Right ventricle myocardium superior (tissue), 1 donor: Measurements from ENCODE around the gene ATP2B2. TPM values are rescaled to one million over a fixed set of nuclear protein-coding genes. Genes with fewer than 3 reads are reported as not detected.

Source experiments
- ATAC-seq: fragments of 200-7000 bp; cut with Tn5 transposase; one replicate; pipeline ENCODE4 v1.9.1; 2020; ENCODE audit warnings: mild to moderate bottlenecking; ENCODE audit not compliant: poor library complexity
- DNase-seq: peaks from one replicate; pipeline ENCODE4 v3.0.0-alpha.2; 2020
- intact Hi-C: fragments of 100-400 bp; cut with DNase I; formaldehyde crosslinking; loops from one replicate; pipeline ENCODE4 v1.11.2; 2022
- total RNA-seq: library from RNA; stranded (reverse); fragmentation: NEBNext Ultra II Directional; extraction: Animal tissue kit (Norgen Biotek cat#: 25700); gene quantifications from one replicate; pipeline ENCODE4 v1.2.1, GENCODE V29; 2021
- donor health status: DM: no; HTN: yes; CAD: no; lungs with severe emphysema.

Gene ATP2B2
- total RNA-seq, 1 donor from 2014 or later, result not detected

DNA sequence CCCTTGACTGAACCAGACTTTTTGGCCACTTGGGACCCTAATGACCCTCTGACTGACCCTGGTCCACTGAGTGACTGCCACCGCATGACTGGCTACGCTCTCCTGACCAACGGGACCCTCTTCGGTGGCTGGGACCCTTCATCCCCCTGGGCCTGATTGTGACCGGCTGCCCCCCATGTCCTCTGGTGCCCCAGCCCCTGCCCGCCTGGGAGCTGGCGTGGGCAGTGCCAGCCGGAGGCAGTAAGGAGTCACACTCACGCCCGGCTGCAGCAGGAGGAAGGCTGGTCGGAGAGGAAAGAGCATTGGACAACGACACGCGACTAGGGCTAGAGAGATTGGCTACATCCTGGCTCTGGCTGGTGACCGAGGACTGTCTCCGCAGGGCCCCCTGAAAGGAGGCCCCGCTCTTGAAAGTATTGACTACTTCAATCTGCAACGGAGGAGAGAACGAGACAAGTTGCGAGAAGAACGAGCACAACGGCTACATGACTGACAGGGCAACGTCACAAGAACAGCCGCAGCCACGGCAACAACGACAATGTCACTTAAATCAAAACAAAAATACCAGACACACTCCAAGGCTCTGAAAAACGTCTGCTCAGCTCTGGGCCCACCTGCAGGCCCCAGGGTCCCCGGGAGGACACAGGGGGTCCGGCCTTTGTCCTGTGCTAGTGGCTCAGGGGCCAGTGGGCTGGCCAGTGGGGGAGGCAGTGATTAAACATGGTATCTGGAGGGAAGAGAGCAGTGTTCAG is 169.3 kb downstream of the ATP2B2 start:
- no peak for ATAC-seq
- intact Hi-C loops, result no loop called here
- DNase-seq, result no peak

DNA sequence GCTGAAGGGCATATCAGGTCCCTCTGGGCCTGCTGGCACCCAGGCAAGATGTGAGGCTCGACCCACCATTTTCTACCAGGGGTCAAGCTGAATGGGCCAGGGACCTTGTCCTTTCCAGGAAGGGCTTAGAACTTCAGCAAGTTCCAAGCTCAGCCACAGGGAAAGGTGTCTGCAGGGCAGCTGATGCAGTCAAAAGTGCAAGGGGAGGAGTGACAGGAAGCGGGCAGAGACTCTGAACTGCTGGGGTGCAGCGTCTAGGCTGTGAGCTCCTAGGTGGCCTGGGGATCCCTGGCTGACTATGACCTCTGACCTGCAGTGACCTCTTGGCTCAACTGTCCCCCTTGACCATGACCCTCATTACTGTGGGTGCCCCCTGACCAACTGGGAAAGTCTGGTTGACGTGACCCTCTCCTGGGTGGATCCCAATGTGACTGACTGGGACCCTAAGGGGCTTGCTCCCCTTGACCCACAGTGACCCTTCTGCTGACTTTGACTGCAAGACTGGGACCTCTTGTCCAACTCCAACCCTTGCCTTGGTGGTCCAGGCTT is 170.1 kb downstream of the ATP2B2 start:
- ATAC-seq (no peak), DNase-seq (peak; percentile 31)
- intact Hi-C loops, result no loop called here

DNA sequence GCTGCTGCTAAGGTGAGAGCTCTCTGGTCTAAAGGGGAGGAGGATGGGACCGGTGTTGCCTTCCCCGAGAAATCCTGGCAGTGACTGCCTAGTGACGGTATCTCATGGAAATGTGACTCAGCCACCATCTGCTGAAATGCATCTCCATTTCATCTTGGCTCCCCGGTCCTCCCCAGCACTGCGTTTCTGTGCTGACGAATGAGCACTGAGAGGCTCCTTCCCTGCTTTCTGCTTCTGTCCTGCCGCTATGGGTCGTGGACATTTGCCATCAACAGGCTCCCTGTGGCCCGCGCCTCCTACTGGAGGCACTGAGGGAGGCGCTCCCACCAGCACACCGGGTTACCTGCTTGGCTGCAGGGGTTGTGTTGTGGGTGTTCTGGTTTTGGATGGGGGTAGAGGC is 170.9 kb downstream of the ATP2B2 start:
- intact Hi-C loops, result no loop called here
- ATAC-seq, result no peak
- DNase-seq, result peak; percentile 27

DNA sequence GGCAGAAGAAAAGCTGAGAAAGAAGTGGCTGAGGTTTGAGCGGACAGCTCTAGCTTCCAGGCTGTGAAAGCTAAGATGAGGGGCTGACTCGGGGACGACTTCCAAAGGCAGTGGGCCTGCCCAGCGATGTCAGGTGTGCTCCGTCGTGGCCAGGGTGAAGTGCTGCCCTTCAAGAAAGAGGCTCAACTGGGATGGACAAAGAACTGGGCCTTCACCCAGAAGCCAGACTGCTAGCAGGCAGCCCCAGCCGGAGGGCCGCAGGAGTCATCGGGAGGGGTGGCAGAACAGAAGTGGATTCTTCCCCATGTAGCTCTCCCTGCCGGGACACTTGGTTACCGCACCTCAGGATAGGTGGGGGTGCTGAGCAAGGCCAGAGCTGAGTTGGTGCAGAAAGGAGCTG is 171.3 kb downstream of the ATP2B2 start:
- no peak for ATAC-seq
- peak; percentile 10 for DNase-seq
- intact Hi-C loops, result no loop called here

DNA sequence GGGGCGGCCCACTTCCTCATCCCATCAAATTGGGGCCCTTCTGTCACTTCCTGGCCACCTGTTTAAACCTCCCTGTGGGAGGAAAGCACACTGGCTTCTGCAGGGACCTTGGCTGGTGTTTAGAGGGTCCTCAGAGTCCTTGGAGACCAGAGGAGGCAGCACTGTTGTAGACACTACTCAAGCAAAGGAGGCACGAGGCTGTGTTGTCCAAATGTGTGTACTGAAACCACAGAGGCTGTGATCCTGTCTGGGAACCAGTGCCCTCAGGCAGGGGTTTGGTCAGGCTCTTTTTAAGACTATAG is 172.1 kb downstream of the ATP2B2 start:
- DNase-seq, result peak; percentile 3
- no peak for ATAC-seq
- intact Hi-C loops, result no loop called here

DNA sequence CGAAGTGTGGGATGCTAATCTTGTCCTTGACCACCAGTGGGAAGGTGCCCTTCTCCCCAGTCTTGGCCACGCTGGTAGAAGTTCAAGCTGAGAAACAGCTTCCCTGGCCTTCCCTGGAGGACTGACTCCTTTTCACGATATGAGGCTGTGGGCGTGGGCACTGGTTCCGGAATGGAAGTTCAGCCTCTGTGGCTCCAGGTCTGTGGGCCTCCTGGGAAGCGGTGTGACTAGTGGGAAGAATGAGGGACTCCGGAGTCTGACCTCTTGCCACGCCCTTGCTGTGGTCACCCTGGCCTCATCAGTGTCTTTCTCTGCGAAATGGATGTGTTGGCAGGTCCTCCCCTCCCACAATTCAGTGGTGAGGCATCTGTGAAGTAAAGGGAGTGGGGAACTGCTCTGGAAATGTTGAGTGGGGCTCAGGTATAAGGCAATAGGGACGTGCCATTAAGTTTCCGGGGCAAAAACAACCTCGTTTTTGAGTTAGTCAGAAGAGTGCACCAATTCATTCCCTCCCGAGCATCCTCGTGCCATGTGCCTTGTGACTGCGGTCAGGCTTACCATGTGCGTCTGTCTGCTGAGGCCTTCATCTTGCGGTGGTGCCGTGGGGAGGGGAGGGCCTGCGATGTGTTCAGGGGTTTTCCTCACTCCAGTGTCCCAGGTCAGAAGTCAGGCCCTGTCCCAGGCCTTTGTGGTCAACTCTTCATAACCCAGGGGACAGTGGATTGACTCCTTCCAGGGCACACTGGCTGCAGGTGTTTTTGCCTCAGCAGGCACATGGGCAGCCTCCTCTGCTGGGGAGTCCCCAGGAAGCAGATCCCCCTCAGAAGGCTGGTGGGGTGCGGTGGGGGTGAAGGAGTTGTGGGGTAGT is 172.7 kb downstream of the ATP2B2 start:
- intact Hi-C loops, result no loop called here
- ATAC-seq (no peak), DNase-seq (peak; percentile 24)

DNA sequence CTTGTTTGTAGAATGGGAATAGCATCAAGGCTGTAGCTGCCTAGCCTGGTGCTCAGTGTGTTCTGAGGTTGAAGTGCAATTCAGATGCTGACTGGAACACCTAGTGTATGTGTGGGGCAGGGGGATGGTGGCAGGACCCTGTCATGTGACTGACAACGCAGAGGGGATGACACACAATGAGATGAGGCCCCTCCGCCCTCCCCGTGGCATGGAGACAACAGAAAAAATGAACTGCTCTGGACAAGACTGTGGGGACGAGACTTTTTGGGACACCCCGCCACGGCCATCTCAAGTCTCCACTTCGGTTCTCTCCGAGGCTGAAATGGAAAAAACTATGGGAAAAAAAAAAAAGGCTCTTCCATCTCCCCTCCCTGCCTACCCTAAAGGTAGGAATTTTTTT is 174.1 kb downstream of the ATP2B2 start:
- DNase-seq, result no peak
- intact Hi-C loops, result no loop called here

DNA sequence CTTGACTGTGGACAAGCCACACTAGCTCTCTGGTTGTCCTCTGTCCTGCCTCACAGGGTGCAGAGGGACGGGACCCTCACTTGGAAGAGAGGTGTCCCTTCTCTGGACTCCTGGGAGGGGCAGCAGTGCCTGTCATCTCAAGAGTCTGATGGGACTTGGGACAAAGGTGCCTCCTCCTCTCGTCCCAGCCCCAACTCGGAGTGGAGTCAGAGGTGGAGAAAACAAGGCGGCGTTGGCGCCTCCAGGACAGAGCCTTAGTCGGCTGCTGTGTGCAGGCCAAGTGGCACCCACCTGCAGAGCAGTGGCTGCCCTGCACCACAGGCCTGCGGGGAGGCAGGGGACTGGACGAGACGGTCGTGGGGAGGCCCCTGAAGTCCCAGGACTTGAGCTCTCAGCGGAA is 175.1 kb downstream of the ATP2B2 start:
- intact Hi-C loops, result no loop called here
- no peak for DNase-seq
- no peak for ATAC-seq

More for the DNA sequence above, 174.1 kb downstream of the ATP2B2 start:
- ATAC-seq, result no peak

DNA sequence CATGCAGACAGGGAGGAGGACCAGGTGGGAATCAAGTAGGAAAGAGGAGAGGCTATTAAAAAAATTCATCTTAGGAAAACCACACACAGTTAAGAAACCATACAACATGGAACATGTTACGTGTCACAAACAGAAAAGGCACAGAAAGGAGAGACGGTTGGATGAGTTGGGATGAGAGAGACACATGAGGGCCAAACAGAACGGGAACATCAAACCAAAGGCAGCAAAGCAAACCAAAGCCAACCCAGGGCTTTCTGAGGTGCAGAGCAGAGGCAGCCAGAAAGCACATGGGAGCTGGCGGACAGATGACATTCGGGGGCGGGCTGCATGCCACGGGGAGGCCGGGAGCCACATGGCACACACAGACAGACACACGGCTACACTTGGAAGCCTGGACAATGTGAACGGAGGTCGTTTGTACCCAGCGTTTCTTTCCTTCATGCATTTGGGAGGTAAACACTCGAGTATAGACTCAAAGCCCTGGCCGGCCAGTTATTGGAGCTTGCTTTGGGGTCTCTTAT is 175.8 kb downstream of the ATP2B2 start:
- intact Hi-C loops, result no loop called here
- DNase-seq (no peak), ATAC-seq (no peak)

DNA sequence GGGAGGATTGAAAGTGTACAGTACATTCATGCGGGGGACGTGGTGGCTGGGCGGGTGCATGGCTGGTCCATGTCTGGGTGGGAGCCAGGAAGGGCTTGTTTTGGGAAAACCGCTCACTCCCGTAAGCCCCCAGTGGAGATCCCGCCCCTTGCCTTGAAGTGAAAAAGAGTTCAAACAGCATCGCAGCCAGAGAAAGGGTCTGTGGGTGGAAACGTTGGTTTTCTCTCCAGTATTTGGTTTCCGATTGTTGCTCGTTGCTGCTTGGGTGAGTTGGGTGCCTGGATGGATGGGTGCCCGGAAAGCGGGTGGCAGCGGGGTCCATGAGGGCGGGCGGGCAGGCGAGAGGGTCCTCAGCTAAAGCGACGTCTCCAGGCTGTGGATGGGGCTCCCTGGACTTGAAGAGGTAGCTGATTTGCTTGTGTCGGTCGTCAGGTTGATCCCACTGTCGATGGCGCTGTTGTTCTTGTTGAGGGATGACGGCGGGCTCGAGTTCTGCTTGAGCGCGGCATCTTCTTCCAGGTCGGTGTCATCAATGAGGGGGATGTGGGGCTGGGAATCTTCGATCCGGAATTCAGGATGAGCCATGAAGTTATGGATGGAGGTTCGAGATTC is 176.8 kb downstream of the ATP2B2 start:
- no peak for ATAC-seq
- intact Hi-C loops, result no loop called here
- no peak for DNase-seq

DNA sequence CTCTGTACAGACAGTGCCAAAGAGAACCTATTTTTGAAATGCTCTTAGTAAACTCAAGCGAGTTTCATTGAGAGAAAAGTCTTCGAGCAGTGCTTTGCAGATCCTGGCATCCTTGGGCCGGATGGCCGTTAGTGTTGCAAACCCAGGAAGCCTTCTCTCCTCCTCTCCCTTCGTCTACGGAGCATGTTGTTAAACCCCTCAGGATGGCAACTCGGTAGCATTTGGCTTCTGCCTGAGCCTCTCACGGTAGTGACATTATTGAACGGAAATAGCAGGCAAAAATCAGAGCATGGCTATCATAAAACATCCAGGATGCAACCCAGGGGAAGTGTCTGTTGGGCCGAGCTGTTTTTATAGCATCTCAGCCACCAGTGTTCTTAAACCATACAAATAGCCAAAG is 177.8 kb downstream of the ATP2B2 start:
- ATAC-seq (no peak), DNase-seq (no peak)
- intact Hi-C loops, result no loop called here

DNA sequence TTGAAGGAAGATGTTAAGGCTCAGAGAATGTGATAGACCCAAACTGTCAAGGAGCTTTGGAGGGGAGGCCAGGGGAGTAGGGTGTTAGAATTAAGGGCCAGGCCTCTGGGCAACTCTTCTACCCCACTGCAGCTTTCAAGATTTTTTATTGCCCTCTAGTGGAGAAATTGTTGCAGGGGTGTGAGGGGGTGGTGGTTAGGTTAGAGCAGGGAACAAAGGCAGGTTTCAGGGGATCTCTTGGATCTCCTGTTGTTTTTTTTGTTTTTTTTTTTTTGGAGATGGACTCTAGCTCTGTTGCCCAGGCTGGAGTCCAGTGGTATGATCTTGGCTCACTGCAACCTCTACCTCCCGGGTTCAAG is 183.1 kb downstream of the ATP2B2 start:
- no peak for ATAC-seq
- intact Hi-C loops, result no loop called here
- no peak for DNase-seq

DNA sequence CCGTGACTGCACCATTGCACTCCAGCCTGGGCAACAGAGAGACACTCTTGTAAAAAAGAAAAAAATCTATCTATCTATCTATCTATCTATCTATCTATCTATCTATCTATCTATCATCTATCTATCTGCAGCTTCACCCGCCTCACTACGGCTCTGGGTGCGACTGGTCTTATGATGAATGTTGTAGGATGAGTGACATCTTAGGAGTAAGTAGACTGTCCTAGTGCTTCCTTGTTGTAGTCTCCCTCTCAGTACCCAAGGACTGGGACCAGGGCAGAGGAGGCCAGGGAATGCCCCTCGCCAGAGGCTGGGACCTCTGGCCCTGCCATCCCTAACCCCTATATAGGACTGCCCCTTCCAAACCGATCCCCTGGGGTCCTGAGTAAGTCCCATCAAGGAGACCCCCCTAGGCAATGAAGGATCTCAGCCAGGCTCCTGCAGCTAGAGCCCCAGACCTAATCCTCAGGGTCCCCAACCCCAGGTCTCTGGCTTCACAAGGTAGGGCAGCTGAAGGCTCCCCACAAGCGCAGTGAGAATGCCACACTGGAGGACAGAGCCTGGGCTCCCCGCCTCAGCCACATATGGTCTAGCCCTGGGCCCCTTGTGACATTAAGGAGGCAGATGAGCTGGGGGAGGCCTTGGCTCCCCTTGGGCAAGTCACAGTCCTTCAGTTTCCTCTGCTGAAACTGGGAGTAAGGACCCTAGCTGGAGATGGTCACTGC is 183.6 kb downstream of the ATP2B2 start:
- intact Hi-C loops, result no loop called here
- ATAC-seq, result peak; percentile 2
- no peak for DNase-seq

DNA sequence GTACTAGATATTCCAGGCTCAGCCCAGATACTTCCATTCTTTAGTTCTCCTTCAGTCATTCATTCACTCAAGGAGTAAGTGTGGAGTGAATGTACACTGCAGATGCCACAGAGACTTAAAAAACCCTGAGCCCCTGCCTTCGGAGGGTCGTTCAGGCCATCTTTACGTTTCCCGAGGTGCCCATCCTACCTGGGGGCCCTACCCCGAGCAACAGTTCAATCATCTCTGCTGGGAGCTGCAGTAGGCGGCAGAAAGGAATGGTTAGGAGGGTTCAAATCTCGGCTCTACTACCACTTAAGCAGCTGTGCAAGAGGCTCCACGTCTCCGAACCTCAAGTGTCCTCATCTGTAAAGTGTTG is 185.1 kb downstream of the ATP2B2 start:
- no peak for ATAC-seq
- intact Hi-C loops, result no loop called here

DNA sequence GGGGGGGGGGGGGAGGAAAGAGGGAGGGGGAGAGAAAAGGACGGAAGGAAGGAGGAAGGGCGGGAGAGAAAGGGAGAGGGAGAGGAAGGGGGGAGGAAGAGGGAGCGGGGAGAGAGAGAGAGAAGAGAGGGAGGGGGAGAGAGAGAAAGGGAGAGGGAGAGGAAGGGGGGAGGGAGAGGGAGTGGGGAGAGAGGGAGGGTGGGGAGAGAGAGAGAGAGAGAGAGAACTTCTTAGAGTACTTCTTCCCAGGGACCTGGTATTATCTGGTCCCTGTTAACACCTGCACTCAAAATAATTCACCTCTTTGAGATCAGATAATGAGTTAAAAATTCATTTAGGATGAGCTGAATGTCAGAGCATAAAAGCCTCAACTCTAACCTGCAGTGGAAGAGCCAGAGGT is 185.6 kb downstream of the ATP2B2 start:
- intact Hi-C loops, result no loop called here
- ATAC-seq (no peak), DNase-seq (no peak)

More for the DNA sequence above, 185.1 kb downstream of the ATP2B2 start:
- no peak for DNase-seq

DNA sequence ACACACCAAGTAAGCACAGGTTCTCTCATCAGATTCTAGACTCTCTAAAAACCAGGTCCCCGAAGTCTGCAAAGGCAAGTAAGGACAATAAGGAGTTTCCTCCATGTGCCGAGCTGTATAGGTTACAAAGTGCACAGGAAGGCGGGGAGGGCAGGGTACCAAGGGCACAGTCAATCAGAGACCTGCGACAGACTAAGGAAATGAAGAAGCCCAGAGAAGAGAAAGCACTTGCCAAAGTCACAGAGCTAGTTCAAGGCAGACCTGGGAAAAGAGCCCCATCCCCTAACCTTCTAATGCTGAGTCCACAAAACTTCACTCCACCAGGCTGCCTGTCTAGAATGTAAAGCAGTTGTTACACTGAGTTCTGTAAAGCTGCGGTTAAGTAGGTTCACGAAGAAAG is 186.1 kb downstream of the ATP2B2 start:
- ATAC-seq (no peak), DNase-seq (no peak)
- intact Hi-C loops, result no loop called here

DNA sequence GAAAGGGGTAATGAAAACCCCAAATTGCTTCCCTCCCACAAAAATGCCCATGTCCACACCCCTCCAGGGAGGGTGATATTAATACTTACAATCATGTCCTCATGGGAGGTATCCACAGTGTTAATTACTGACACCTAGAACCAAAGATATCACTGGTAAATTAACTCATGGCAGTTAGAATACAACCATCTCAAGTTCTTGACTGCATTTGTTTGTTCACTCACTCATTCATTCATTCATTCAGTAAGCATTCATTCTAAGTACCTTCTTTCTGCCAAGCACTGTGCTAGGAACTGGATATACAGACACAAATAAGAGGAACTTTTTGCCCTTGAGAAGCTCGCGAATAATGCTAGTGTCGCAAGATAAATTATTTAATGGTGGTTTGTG is 187.4 kb downstream of the ATP2B2 start:
- no peak for DNase-seq
- intact Hi-C loops, result no loop called here
- ATAC-seq, result no peak

DNA sequence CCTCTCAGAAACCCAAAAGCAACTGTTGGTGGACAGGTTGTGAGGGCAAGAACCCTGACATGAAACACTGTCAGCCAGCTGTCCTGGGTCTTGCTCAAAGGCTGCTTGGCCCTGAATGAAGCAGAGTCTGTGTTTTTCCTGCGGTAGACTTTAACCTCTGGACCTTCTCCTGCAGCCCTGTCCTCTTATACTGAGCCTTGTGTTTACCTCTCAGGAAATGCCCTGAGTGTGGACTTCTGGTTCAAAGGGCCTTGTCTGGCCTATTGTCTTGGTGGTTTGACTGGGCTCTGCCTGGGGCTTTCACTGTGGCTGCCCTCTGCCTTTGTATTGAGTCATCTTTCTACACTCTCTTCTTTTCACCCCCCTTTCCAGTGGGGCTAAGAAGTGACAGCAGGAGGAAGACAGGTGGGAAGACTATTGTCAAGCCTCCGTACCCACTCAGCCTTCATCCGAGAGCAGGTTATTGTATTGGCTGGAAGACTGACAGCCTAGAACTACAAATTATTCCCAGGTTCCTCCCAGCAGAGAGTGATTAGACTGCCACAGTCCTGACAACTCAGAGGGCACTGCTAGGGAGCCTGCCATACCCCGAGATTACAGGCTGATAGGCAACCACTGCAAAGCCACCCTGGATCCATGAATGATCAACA is 187.9 kb downstream of the ATP2B2 start:
- ATAC-seq (no peak), DNase-seq (no peak)
- intact Hi-C loops, result no loop called here
